Testis (tissue), 3 donors: ENCODE data around the gene VIT. TPM values are rescaled to one million over a fixed set of nuclear protein-coding genes. Genes with fewer than 3 reads are reported as not detected.

Source experiments
- DNase-seq: peaks from one replicate; pipeline ENCODE4 v3.0.0-alpha.2; 2019
- H3K27ac ChIP-seq, 2 donors: fragments of 200-600 bp; sonication (generic); one replicate each; pipeline ENCODE4 v1.5.1; 2019
- H3K27me3 ChIP-seq: fragments of 200-600 bp; sonication (generic); one replicate; pipeline ENCODE4 v1.5.1; 2019
- H3K36me3 ChIP-seq: fragments of 200-600 bp; sonication (generic); one replicate; pipeline ENCODE4 v1.5.1; 2017; ENCODE audit warnings: low read depth; ENCODE audit errors: missing control alignments
- H3K4me1 ChIP-seq: fragments of 200-600 bp; sonication (generic); one replicate; pipeline ENCODE4 v1.5.1; 2019
- H3K4me3 ChIP-seq, 2 donors: fragments of 200-600 bp; sonication (generic); one replicate each; pipeline ENCODE4 v1.5.1; 2017 to 2019
- H3K9me3 ChIP-seq: fragments of 200-600 bp; sonication (generic); one replicate; pipeline ENCODE4 v1.5.1; 2017
- POLR2A ChIP-seq: fragments of 450-650 bp; IDR thresholded peaks from one replicate; pipeline ENCODE4 v1.6.1; 2017; ENCODE audit warnings: antibody characterized with exemption, mild to moderate bottlenecking, moderate library complexity
- WGBS, 2 donors: methylation state at CpG; one replicate each; pipeline ENCODE4 v1.1.5; 2018; 5-methylcytosine and 5-hydroxymethylcytosine counted together
- intact Hi-C: fragments of 100-400 bp; cut with DNase I; formaldehyde crosslinking; loops from one replicate; pipeline ENCODE4 v1.15.1; 2023; ENCODE audit warnings: low total_unique reads
- polyA plus RNA-seq: library from polyadenylated mRNA; stranded (reverse); fragments of 350-450 nt; fragmentation: Illumina TruSeq; extraction: RNeasy Lipid Tissue Mini Kit (QIAGEN cat#74804); gene quantifications from one replicate; pipeline ENCODE4 v1.2.3, GENCODE V29; 2014; ENCODE audit warnings: low read depth, low replicate concordance; ENCODE audit not compliant: insufficient read depth
- total RNA-seq, 2 donors: library from RNA; depleted of rRNA; stranded (reverse); fragments of >200 nt; gene quantifications; one replicate each; pipeline ENCODE4 v1.2.3, GENCODE V29; 2016
- TF ChIP-seq, protein P1 (sequence below), 3 experiments: fragments of 450-650 bp in 2 of 3; fragments of 200-600 bp in 1 of 3; sonication (generic) in 1 of 3; IDR thresholded peaks; one replicate each; pipeline ENCODE4 v1.5.1; 2016 to 2019; ENCODE audit warnings: antibody characterized with exemption in 3 of 3, mild to moderate bottlenecking in 2 of 3, moderate library complexity in 1 of 3

The VIT gene
- total and polyA plus RNA-seq, 3 donors from 2014 or later: 5.6 to 9.4 (median 7.2) TPM

DNA sequence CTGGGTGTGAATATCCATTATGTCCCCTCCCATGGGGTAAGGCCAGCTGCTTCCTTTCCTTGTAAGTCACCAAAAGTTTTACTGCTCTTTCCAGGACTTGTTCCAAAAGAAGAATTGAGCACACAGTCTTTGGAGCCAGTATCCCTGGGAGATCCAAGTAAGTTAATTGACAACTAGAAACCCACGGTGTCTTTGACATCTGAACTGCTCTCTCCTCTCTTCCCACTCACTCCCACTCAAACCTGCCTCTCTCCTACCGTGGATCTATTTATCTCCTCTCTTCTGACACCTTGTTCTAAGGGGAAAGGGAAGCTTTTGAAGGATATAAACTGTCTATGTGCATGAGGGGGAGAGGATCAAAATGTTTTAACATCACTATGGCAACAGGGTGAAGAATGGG lies 86.7 kb downstream of the VIT start:
- no peak for DNase-seq
- intact Hi-C loops: no loop called here

DNA sequence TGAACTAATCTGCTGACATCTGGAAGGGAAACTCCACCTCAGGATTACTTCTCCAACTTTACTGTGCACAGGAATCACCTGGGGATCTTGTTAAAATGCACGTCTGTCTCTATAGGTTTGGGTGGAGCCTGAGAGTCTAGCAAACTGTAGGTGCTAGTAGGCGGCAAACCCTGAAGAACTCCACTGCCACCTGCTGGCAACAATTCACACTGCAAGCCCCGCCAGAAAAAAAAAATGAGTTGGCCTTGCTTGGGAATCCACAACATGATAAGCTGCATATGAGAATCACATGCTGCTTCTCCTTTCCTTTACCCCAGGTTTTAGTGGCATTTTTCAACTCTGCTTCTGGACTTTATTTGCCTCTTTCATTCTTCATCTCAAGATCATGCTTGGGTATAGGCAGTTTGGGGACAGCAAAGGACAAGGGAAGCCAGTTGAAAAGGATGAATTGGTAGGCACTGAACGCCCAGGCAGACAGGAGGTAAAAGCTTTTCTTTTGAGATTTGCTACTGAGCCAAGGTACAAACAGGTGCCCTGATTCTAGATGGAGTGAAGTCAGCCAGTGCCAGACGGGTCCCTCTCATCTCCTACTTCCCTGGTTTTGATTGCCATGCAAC lies 88.8 kb downstream of the VIT start:
- intact Hi-C loops: no loop called here
- no peaks in the 10 kb centered on the region for H3K9me3 ChIP-seq
- WGBS, 2 donors: 37 to 49% methylated on average over 5 of the region's 5 CpGs
- no peaks in the 10 kb centered on the region for H3K27me3 ChIP-seq
- no peak for TF ChIP-seq POLR2A
- TF ChIP-seq, protein P1, sequence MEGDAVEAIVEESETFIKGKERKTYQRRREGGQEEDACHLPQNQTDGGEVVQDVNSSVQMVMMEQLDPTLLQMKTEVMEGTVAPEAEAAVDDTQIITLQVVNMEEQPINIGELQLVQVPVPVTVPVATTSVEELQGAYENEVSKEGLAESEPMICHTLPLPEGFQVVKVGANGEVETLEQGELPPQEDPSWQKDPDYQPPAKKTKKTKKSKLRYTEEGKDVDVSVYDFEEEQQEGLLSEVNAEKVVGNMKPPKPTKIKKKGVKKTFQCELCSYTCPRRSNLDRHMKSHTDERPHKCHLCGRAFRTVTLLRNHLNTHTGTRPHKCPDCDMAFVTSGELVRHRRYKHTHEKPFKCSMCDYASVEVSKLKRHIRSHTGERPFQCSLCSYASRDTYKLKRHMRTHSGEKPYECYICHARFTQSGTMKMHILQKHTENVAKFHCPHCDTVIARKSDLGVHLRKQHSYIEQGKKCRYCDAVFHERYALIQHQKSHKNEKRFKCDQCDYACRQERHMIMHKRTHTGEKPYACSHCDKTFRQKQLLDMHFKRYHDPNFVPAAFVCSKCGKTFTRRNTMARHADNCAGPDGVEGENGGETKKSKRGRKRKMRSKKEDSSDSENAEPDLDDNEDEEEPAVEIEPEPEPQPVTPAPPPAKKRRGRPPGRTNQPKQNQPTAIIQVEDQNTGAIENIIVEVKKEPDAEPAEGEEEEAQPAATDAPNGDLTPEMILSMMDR (IDR thresholded peaks at IDR 0.05): peak; percentile 77 to 96 (median 95)
- H3K4me1 ChIP-seq: no peaks in the 10 kb centered on the region
- no peak overlapping the region for H3K27ac ChIP-seq
- DNase-seq: peak; percentile 74
- H3K4me3 ChIP-seq: no peak overlapping the region
- no peaks in the 10 kb centered on the region for H3K36me3 ChIP-seq

More for the DNA sequence above, 86.7 kb downstream of the VIT start:
- Histone ChIP-seq H3K36me3 (no peaks in the 10 kb centered on the region), H3K4me3 (no peak overlapping the region), H3K4me1 (no peaks in the 10 kb centered on the region), H3K27ac (no peak overlapping the region), H3K27me3 (no peaks in the 10 kb centered on the region), H3K9me3 (no peaks in the 10 kb centered on the region)
- no peak for TF ChIP-seq POLR2A
- TF ChIP-seq, protein P1 (IDR thresholded peaks at IDR 0.05): no peak
- WGBS, 2 donors: 16 to 27% methylated on average over 2 of the region's 2 CpGs

GRCh38 chr2:36789181-36789804 lies 92.8 kb downstream of the VIT start:
- Histone ChIP-seq H3K27ac (no peak overlapping the region), H3K4me3 (no peak overlapping the region), H3K27me3 (no peaks in the 10 kb centered on the region), H3K9me3 (no peaks in the 10 kb centered on the region), H3K4me1 (no peaks in the 10 kb centered on the region), H3K36me3 (no peaks in the 10 kb centered on the region)
- no peak for TF ChIP-seq POLR2A
- TF ChIP-seq, protein P1 (IDR thresholded peaks at IDR 0.05): no peak
- no peak for DNase-seq
- 73 to 87% methylated on average over 11 of the region's 11 CpGs for WGBS, 2 donors
- intact Hi-C loops: no loop called here

GRCh38 chr2:36792951-36793350 lies 96.4 kb downstream of the VIT start:
- Histone ChIP-seq H3K4me3 (no peak overlapping the region), H3K9me3 (no peaks in the 10 kb centered on the region), H3K36me3 (no peaks in the 10 kb centered on the region), H3K27me3 (no peaks in the 10 kb centered on the region), H3K4me1 (no peaks in the 10 kb centered on the region), H3K27ac (no peak overlapping the region)
- no peak for DNase-seq
- WGBS, 2 donors: 69 to 77% methylated on average over 2 of the region's 2 CpGs
- intact Hi-C loops: no loop called here
- TF ChIP-seq, protein P1 (IDR thresholded peaks at IDR 0.05): no peak
- no peak for TF ChIP-seq POLR2A
